Left ventricle myocardium inferior (tissue), 1 donor: ENCODE results near the gene RTN4IP1. TPM values are rescaled to one million over a fixed set of nuclear protein-coding genes. Genes with fewer than 3 reads are reported as not detected.

ENCODE experiments used
- DNase-seq: peaks from one replicate; pipeline ENCODE4 v3.0.0-alpha.2; 2020
- H3K27ac ChIP-seq: fragments of 200-600 bp; replicated peaks from 2 replicates; pipeline ENCODE4 v1.8.0; 2021
- H3K27me3 ChIP-seq: fragments of 200-600 bp; 2 replicates; pipeline ENCODE4 v1.8.0; 2021; ENCODE audit warnings: low read depth
- H3K36me3 ChIP-seq: fragments of 200-600 bp; 2 replicates; pipeline ENCODE4 v1.8.0; 2021
- H3K4me1 ChIP-seq: fragments of 200-600 bp; 2 replicates; pipeline ENCODE4 v1.8.0; 2021
- H3K4me3 ChIP-seq: fragments of 200-600 bp; 2 replicates; pipeline ENCODE4 v1.8.0; 2021; ENCODE audit warnings: mild to moderate bottlenecking, moderate library complexity
- H3K9me3 ChIP-seq: fragments of 200-600 bp; replicated peaks from 2 replicates; pipeline ENCODE4 v1.8.0; 2021
- intact Hi-C: fragments of 100-400 bp; cut with micrococcal nuclease; formaldehyde crosslinking; loops from one replicate; pipeline ENCODE4 v1.11.0; 2022
- total RNA-seq: library from RNA; stranded (reverse); fragmentation: NEBNext Ultra II Directional; extraction: Animal tissue kit (Norgen Biotek cat#: 25700); gene quantifications from one replicate; pipeline ENCODE4 v1.2.1, GENCODE V29; 2021
- TF ChIP-seq, protein P1 (sequence below): fragments of 200-600 bp; IDR thresholded peaks from 2 replicates; pipeline ENCODE4 v1.8.0; 2021; ENCODE audit warnings: antibody characterized with exemption, mild to moderate bottlenecking, borderline replicate concordance
- donor health status: DM: no; HTN: yes; CAD: no; lungs with severe emphysema.

RTN4IP1 gene
- total RNA-seq, 1 donor from 2014 or later, result 21.5 TPM

GRCh38 chr6:106648651-106649308 lies 19.5 kb upstream of the RTN4IP1 start:
- peaks cover 82% of the 10 kb centered on the region for H3K36me3 ChIP-seq

DNA sequence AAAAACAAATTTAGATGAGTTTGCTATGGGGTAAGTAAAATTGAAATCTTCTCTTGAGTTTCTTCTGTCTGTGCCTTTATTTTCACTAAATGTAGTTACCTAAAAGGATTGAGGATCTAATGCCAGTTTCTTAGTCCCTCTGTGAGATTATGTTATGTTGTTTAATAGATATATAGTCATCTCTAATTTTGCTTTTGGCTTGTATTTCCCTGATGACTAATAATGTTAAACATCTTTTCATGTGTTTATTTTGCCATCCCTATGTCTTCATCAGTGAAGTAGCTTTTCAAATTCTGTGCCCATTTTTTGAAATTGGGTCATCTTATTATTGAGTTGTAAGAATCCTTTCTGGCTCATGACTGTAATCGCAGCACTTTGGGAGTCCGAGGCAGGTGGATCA lies 13.8 kb upstream of the RTN4IP1 start:
- no peaks in the 10 kb centered on the region for H3K27me3 ChIP-seq
- H3K27ac ChIP-seq, result no peak overlapping the region
- no peaks in the 10 kb centered on the region for H3K9me3 ChIP-seq
- peaks cover 8% of the 10 kb centered on the region for H3K4me1 ChIP-seq
- no peak overlapping the region for H3K4me3 ChIP-seq
- H3K36me3 ChIP-seq, result peaks cover 60% of the 10 kb centered on the region
- intact Hi-C loops, result no loop called here
- no peak for DNase-seq
- TF ChIP-seq, protein P1, sequence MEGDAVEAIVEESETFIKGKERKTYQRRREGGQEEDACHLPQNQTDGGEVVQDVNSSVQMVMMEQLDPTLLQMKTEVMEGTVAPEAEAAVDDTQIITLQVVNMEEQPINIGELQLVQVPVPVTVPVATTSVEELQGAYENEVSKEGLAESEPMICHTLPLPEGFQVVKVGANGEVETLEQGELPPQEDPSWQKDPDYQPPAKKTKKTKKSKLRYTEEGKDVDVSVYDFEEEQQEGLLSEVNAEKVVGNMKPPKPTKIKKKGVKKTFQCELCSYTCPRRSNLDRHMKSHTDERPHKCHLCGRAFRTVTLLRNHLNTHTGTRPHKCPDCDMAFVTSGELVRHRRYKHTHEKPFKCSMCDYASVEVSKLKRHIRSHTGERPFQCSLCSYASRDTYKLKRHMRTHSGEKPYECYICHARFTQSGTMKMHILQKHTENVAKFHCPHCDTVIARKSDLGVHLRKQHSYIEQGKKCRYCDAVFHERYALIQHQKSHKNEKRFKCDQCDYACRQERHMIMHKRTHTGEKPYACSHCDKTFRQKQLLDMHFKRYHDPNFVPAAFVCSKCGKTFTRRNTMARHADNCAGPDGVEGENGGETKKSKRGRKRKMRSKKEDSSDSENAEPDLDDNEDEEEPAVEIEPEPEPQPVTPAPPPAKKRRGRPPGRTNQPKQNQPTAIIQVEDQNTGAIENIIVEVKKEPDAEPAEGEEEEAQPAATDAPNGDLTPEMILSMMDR, result no peak

More at GRCh38 chr6:106648651-106649308, 19.5 kb upstream of the RTN4IP1 start:
- intact Hi-C loops, result no loop called here
- TF ChIP-seq, protein P1, result no peak
- no peak overlapping the region for H3K4me3 ChIP-seq
- H3K27me3 ChIP-seq, result no peaks in the 10 kb centered on the region
- no peak overlapping the region for H3K27ac ChIP-seq
- H3K9me3 ChIP-seq, result no peaks in the 10 kb centered on the region
- DNase-seq, result no peak
- H3K4me1 ChIP-seq, result no peaks in the 10 kb centered on the region

- Histone ChIP-seq H3K9me3 (no peaks in the 10 kb centered on the region), H3K4me1 (peaks cover 8% of the 10 kb centered on the region), H3K27ac (no peak overlapping the region), H3K36me3 (peaks cover 58% of the 10 kb centered on the region), H3K4me3 (no peak overlapping the region), H3K27me3 (no peaks in the 10 kb centered on the region)
- intact Hi-C loops, result no loop called here
- TF ChIP-seq, protein P1, result no peak
- no peak for DNase-seq
These were observed 13.2 kb upstream of the RTN4IP1 start for GRCh38 chr6:106642476-106642875.

DNA sequence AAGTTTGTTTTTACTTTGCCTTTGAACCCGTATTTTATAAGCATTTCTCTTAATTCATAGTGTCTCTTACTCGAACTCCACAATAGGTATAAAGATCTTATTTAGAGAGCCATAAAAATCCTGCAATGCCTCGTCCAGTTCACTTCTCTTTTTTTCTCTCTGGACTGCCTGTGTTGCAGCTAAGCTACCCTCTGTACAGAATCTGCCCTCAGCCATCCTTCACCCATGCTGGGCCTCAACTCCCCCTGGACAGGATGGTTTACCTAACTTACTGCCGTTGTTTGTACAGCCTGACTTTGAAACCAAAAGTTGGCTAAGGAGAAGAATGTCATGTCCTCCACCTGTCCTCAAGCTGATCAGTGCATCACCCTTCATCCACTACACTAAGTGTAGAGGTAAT lies 10.5 kb upstream of the RTN4IP1 start:
- DNase-seq, result no peak
- no peaks in the 10 kb centered on the region for H3K9me3 ChIP-seq
- H3K4me3 ChIP-seq, result no peak overlapping the region
- intact Hi-C loops, result no loop called here
- no peak overlapping the region for H3K27ac ChIP-seq
- no peaks in the 10 kb centered on the region for H3K27me3 ChIP-seq
- H3K36me3 ChIP-seq, result peaks cover 40% of the 10 kb centered on the region
- H3K4me1 ChIP-seq, result peaks cover 20% of the 10 kb centered on the region
- TF ChIP-seq, protein P1, result no peak

- Histone ChIP-seq H3K4me1 (peaks cover 20% of the 10 kb centered on the region), H3K27me3 (no peaks in the 10 kb centered on the region), H3K27ac (no peak overlapping the region), H3K9me3 (no peaks in the 10 kb centered on the region), H3K36me3 (peaks cover 21% of the 10 kb centered on the region), H3K4me3 (no peak overlapping the region)
- DNase-seq, result no peak
- TF ChIP-seq, protein P1, result no peak
- intact Hi-C loops, result no loop called here
These were observed 8.5 kb upstream of the RTN4IP1 start for GRCh38 chr6:106637717-106638341.
